ENCODE data around the gene KIF1A.
"Not testable (repeated sequence)": the region's sequence is repeated elsewhere in the genome, so short reads cannot be mapped to it uniquely, and the experiment has no call there.

The KIF1A gene

GRCh38 chr2:240678043-240678442, 142.0 kb downstream of the KIF1A start:
- not testable (repeated sequence) for H3K79me2 ChIP-seq (ENCODE audit: insufficient read depth, low read length); H3K9me3 ChIP-seq (ENCODE audit: insufficient read depth, low read depth, low read length); H3K36me3 ChIP-seq (ENCODE audit: insufficient read depth, low read length); H3K4me1 ChIP-seq (ENCODE audit: insufficient read depth, low read length, poor library complexity, severe bottlenecking); H3K4me2 ChIP-seq (ENCODE audit: low read depth, low read length, poor library complexity, severe bottlenecking); H3K9me2 ChIP-seq (replicated peaks; ENCODE audit: low read depth, low read length); H3K9ac ChIP-seq (ENCODE audit: low read depth, low read length, poor library complexity, severe bottlenecking); H3K27me3 ChIP-seq (ENCODE audit: insufficient read depth, low read length, poor library complexity, severe bottlenecking); H3F3A ChIP-seq (ENCODE audit: low read depth); H2AFZ ChIP-seq (ENCODE audit: low read length); H3K4me3 ChIP-seq (ENCODE audit: low read length, poor library complexity, severe bottlenecking); H4K20me1 ChIP-seq (ENCODE audit: insufficient read depth, low read length, poor library complexity, severe bottlenecking)

- H3K4me2 ChIP-seq (ENCODE audit: low read depth, low read length, poor library complexity, severe bottlenecking); H3K4me1 ChIP-seq (ENCODE audit: insufficient read depth, low read length, poor library complexity, severe bottlenecking); H2AFZ ChIP-seq (ENCODE audit: low read length); H3K9me2 ChIP-seq (replicated peaks; ENCODE audit: low read depth, low read length); H3K9ac ChIP-seq (ENCODE audit: low read depth, low read length, poor library complexity, severe bottlenecking); H4K20me1 ChIP-seq (ENCODE audit: insufficient read depth, low read length, poor library complexity, severe bottlenecking); H3K9me3 ChIP-seq (ENCODE audit: insufficient read depth, low read depth, low read length); H3K4me3 ChIP-seq (ENCODE audit: low read length, poor library complexity, severe bottlenecking); H3K36me3 ChIP-seq (ENCODE audit: insufficient read depth, low read length); H3K27me3 ChIP-seq (ENCODE audit: insufficient read depth, low read length, poor library complexity, severe bottlenecking); H3K79me2 ChIP-seq (ENCODE audit: insufficient read depth, low read length); H3F3A ChIP-seq (ENCODE audit: low read depth): not testable (repeated sequence)
Observed at GRCh38 chr2:240675345-240675744, 144.7 kb downstream of the KIF1A start.

GRCh38 chr2:240674461-240675184, 145.4 kb downstream of the KIF1A start:
- H3K4me3 ChIP-seq (ENCODE audit: low read length, poor library complexity, severe bottlenecking); H3K36me3 ChIP-seq (ENCODE audit: insufficient read depth, low read length); H3K9me3 ChIP-seq (ENCODE audit: insufficient read depth, low read depth, low read length); H3K9me2 ChIP-seq (replicated peaks; ENCODE audit: low read depth, low read length); H3K4me1 ChIP-seq (ENCODE audit: insufficient read depth, low read length, poor library complexity, severe bottlenecking); H4K20me1 ChIP-seq (ENCODE audit: insufficient read depth, low read length, poor library complexity, severe bottlenecking); H3K79me2 ChIP-seq (ENCODE audit: insufficient read depth, low read length); H3K27me3 ChIP-seq (ENCODE audit: insufficient read depth, low read length, poor library complexity, severe bottlenecking); H2AFZ ChIP-seq (ENCODE audit: low read length); H3K9ac ChIP-seq (ENCODE audit: low read depth, low read length, poor library complexity, severe bottlenecking); H3F3A ChIP-seq (ENCODE audit: low read depth); H3K4me2 ChIP-seq (ENCODE audit: low read depth, low read length, poor library complexity, severe bottlenecking): not testable (repeated sequence)

- Histone ChIP-seq H3K79me2 (ENCODE audit: insufficient read depth, low read length) (no peaks in the 10 kb centered on the region), H3K4me1 (ENCODE audit: insufficient read depth, low read length, poor library complexity, severe bottlenecking) (no peaks in the 10 kb centered on the region), H3F3A (ENCODE audit: low read depth) (no peaks in the 10 kb centered on the region), H3K4me2 (ENCODE audit: low read depth, low read length, poor library complexity, severe bottlenecking) (no peak overlapping the region), H2AFZ (ENCODE audit: low read length) (no peak overlapping the region), H3K4me3 (ENCODE audit: low read length, poor library complexity, severe bottlenecking) (no peak overlapping the region), H4K20me1 (ENCODE audit: insufficient read depth, low read length, poor library complexity, severe bottlenecking) (no peaks in the 10 kb centered on the region), H3K9me2 (replicated peaks; ENCODE audit: low read depth, low read length) (no peaks in the 10 kb centered on the region), H3K36me3 (ENCODE audit: insufficient read depth, low read length) (no peaks in the 10 kb centered on the region), H3K9me3 (ENCODE audit: insufficient read depth, low read depth, low read length) (no peaks in the 10 kb centered on the region), H3K27me3 (ENCODE audit: insufficient read depth, low read length, poor library complexity, severe bottlenecking) (no peaks in the 10 kb centered on the region), H3K9ac (ENCODE audit: low read depth, low read length, poor library complexity, severe bottlenecking) (no peak overlapping the region)
- TF ChIP-seq EZH2phosphoT487 (IDR thresholded peaks at IDR 0.05; ENCODE audit: borderline replicate concordance) (no peak), CTCF (conservative IDR thresholded peaks at IDR 0.05; ENCODE audit: low read length) (no peak)
Observed at GRCh38 chr2:240672701-240673190, 147.3 kb downstream of the KIF1A start.
